Heart left ventricle (tissue), 13 donors: ENCODE measurements around the gene GATM.

Experiments used
- POLR2A ChIP-seq, 2 donors: fragments of 450-650 bp; IDR thresholded peaks; one replicate each; pipeline ENCODE4 v1.6.1; 2017; ENCODE audit warnings: antibody characterized with exemption in 2 of 2, mild to moderate bottlenecking in 2 of 2, moderate library complexity in 2 of 2
- TF ChIP-seq, protein P1 (sequence below), 12 donors: fragments of 200-600 bp; sonication (generic) in 4 of 12; IDR thresholded peaks; one replicate each; pipeline versions ENCODE4 v1.5.0 to v1.8.0; 2018 to 2022; ENCODE audit warnings: antibody characterized with exemption in 12 of 12, mild to moderate bottlenecking in 5 of 12
- donor health status: ischemic (EF 13 %, LVEDD 7.1; RV severe dilation, severe dysfunction).
- donor health status: DM: no; HTN: yes; CAD: no.
- donor health status: DM: no; HTN: no; CAD: no.
- donor health status: ischemic (EF 25% LVEDD 6.9; RV normal size, moderate dysfunction).
- donor health status: ischemic (EF 25% LVEDD 5.7; RV mildly dilated, moderate dysfunction).
- donor health status: ischemic (EF 35%, LVEDD 5.7; RV mildly dilated, moderate dysfunction).
- donor health status: nonischemic (EF 11% LVEDD 7.7; RV severe dilation, severe dysfunction).
- donor health status: DM: yes; HTN: yes; CAD: no.
- donor health status: PGD.
- donor health status: ischemic (EF 29% LVEDD 5.4; RV normal size, mild dysfunction).
- donor health status: nonischemic (EF 23%, LVEDD 6.1; RV moderate dilation, normal function).

DNA sequence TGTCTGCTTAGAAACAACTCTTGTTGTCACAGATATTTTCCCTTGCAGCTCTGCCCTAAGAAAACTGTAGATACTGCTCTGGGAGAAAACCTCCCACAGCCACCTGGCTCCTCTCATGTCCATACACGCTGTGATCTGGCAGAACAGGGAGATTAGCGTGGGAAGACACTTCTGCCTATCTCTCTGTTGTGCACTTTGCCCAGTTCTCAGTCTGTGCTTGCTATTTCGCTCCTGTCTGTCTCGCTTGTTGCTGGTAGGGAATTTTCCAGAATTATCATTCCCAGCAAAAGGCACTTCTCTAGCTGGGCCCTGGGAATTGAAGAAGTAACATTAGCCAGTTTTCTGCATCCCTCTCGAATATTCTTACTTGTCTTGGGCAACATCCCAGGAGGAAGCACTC is 8.1 kb upstream of the GATM start:
- no peak for TF ChIP-seq POLR2A (IDR thresholded peaks at IDR 0.05)
- TF ChIP-seq, protein P1, sequence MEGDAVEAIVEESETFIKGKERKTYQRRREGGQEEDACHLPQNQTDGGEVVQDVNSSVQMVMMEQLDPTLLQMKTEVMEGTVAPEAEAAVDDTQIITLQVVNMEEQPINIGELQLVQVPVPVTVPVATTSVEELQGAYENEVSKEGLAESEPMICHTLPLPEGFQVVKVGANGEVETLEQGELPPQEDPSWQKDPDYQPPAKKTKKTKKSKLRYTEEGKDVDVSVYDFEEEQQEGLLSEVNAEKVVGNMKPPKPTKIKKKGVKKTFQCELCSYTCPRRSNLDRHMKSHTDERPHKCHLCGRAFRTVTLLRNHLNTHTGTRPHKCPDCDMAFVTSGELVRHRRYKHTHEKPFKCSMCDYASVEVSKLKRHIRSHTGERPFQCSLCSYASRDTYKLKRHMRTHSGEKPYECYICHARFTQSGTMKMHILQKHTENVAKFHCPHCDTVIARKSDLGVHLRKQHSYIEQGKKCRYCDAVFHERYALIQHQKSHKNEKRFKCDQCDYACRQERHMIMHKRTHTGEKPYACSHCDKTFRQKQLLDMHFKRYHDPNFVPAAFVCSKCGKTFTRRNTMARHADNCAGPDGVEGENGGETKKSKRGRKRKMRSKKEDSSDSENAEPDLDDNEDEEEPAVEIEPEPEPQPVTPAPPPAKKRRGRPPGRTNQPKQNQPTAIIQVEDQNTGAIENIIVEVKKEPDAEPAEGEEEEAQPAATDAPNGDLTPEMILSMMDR (IDR thresholded peaks at IDR 0.05), result no peak
